IPS-NIHi11 (cell line): ENCODE measurements around the gene MED28.

ENCODE experiments used
- DNase-seq: peaks from one replicate; pipeline ENCODE4 v3.0.0; 2012; ENCODE audit warnings: mixed read lengths, low spot score

MED28 gene

DNA sequence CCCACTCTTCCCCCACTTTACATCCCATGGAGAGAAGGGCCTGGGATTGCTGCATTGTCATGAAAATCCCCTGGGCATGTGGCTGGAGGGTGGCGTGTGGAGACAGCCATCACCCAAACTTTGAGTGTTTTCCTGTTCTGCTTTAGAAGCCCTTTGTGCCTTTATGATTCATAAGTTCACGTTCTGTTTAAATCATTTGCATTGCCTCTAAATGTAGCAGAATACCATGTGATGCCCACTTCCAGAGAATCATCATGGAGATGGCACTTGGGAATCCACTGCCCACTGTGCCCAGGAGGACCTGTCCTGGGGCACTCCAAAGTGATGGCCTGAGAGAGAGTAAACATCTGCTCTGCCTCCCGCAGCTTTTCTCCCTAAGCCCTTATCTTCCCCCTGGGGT is 52.8 kb downstream of the MED28 start:
- no peak for DNase-seq

DNA sequence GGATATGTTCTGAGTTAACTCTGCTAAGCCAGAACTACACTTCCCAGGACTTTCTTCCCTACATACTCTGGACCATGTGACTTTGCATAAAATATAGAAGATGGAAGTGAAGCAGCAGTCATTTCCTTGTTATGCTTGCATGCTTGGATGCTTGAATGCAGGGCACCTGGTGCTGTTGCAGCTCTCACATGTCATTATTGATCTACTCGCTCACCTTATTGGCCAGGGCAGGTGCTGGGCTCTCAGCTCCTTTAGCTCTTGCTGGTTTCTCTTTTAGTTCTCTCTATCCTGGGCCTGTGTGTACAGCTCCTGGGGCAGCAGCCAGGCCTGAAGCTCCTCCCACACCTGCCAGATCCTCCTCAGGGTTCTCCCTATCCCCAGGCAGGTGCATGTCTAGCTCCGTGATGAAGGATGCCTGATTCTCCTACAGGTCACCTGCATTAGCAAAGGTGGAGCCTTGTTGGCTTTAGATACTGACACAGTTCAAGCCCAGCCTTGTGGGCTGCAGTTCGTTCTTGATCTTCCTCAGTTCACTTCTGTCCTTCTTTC is 53.3 kb downstream of the MED28 start:
- no peak for DNase-seq

DNA sequence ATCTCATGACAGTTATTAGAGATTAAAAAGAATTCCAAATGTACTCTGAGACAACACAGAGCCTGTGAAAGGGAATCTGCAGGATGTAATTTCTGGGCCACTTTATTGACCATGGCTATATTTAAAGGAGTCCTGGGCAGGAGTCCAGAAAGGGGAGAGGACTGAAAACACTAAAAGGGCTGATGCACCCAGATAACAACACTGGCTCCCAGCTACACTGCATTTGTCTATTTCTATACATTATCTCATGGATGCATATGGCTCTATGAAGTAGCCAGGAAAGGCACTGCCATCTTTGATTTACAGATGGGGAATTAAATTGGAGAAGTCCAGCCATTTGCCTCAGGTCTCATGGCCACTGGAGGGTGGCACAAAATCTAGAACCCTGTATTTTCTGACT is 56.0 kb downstream of the MED28 start:
- DNase-seq: no peak

DNA sequence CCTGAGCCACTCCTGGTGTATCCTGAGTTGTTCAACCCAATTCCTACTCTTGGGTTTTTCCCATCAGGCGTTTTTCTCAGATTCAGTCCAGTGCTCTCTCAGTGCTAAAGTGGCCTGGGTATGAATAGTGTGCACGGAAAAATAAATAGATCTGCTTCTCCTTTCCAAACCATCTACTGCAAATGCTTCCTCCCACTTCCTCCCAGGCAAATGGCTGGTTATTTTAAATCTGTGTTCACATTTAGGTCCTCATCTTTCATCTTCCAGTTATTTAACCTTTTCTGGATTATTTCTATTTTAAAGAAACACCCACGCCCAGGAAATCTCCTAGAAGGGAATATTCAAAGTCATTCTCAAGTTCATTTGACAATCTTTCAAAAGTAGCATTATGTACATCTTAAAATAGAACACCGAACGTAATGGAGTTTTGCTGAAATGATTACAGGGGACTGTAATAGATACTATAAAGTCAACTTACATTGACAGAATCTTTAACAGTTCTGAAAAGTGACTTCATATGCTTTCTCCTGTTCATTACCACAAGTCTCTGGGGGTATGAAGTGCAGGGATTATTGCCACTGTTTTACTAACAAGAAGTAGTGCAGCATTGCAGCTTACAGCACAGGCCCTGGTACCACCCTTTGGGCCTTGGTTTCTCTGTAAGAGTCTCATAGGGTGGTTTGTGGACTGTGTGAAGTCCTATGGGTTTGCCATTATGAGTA is 66.3 kb downstream of the MED28 start:
- DNase-seq: no peak

DNA sequence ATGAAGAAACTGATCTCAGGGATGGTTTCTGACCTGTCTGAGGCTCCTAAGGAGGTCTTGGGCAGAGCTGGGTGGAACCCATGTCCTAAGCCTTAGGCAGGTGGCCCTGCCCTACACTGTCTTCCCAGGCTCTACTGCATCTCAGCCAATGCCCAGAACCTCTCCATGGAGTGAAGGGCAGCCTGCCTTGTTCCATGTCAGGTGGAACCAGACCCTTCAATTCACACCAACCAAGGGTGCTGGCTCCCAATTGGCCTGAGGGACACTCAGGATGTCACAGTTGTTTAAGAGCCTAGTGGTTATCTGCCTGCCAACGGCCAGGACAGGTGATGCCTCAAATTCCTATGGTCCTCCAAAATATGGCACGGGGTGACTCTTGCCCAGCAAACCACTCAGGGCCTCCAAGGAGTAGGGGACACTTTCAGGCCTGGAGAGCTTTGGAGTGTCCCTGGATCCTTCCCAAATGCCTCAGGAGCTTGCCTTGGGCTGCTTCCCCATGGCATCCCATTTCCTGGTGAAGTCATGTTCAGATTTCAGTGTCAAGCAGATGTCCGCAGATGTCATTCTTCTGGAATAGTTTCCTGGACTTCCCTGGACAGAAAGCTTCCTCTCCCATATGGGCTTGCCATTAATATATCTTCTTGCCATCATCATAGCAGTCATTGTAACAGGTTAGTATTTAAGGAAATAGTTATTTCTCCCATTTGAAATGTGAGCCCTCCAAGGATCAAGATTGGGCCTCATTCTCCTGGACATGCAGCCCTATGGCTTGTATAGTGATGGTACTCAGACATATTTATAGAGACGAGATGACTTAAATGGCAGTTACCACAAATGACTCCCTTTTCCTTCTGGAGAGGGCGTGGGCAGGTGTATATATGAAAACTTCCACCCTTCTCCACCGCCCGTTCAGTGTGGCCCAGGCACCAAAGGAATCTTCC is 67.1 kb downstream of the MED28 start:
- no peak for DNase-seq

DNA sequence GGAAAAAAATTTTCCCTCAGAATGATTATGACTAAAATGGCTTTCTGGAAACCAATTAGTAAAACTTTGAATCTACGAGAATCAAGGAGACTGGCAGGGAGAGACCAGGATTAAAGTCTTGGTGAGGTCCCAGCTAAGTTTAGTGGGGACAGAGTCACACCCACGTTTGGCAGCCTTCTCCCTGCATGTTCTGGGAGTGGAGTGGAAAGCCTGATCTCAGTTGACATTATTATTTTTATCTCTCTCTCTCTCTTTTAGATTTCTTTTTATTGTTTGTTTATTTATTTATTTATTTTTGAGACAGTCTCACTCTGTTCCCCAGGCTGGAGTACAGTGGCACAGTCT is 67.8 kb downstream of the MED28 start:
- no peak for DNase-seq
